NCI-H2196 treated with DMSO at 0.1 percent for 48 hours (cell line): ENCODE results near the gene PLCXD3.
"Not testable (repeated sequence)": the region's sequence is repeated elsewhere in the genome, so short reads cannot be mapped to it uniquely, and the experiment has no call there.

Experiments
- DNase-seq: peaks from one replicate; lab custom pipeline; 2025; ENCODE audit not compliant: unreplicated experiment; lab: John Stamatoyannopoulos, UW

The PLCXD3 gene

GRCh38 chr5:41493490-41494126 lies 16.8 kb downstream of the PLCXD3 start:
- DNase-seq = not testable (repeated sequence)

GRCh38 chr5:41485533-41485932 lies 24.9 kb downstream of the PLCXD3 start:
- no peak for DNase-seq

DNA sequence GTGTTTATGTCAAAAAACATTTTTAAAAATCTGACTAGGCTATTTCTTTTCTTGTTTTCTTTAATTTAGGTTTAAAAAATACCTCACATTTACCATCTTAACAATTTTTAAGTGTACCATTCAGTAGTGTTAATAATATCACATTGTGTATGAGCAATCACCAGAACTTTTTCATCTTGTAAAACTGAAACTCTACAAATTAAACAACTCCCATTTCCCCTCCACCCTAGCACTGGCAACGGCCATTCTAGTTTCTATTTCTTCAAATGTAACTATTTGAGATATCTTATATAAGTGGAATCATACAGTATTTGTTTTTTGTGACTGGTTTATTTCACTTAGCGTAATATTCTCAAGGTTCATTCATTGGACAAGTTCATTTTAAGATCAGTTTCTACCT lies 27.7 kb downstream of the PLCXD3 start:
- DNase-seq = no peak

- no peak for DNase-seq
Measured at GRCh38 chr5:41482173-41482572, 28.2 kb downstream of the PLCXD3 start.

- not testable (repeated sequence) for DNase-seq
Measured at GRCh38 chr5:41471571-41472208, 38.7 kb downstream of the PLCXD3 start.

DNA sequence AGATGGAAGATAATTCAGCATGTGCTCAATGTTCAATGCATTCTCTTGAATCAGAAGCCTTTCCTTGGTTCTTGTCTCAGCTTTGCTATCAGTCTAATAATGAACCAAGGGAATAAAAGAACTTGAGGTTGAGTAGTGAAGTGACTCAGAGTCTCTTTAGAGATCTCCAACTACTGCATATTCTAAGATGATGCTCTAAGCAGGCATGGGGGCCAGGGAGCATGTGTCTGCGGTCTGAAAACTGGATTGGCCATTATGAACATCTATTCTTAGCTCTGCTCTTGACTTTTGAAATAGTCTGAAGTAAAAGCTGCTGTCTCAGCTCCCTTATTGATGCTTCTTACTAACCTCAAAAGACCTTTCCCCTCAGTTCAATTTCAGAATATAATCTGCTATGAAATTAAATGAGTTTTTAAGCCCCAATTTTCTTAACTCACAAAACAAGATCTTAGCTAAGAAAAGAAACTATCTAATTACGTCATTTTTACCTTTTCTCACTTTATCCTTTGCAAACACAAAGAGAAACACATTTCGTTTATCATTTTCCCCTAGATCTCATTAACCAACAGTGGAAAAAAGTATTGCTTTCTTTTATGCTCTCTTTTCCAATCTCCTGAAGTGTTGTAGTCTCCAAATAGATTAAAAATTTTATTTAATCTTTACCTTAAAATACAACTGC lies 44.8 kb downstream of the PLCXD3 start:
- DNase-seq = no peak

DNA sequence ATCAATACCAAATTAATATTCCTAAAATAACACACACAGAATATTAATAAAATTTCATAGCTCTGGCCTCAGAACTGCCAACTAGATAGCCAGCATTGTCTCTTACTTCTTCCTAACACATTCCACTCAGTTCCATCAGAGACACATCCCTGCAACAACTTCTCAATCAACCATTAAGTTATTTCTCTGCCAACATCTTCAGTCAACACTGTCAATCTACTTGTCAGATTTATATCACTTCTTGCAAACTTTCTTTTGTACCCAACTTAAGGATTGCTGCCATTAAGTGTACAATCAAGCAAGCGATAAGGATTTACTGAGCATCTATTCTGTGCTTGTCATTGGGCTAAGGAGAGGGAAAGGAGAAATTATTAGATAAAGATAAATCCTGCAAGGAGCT lies 50.8 kb downstream of the PLCXD3 start:
- no peak for DNase-seq

GRCh38 chr5:41457094-41457493 lies 53.3 kb downstream of the PLCXD3 start:
- DNase-seq = no peak

- no peak for DNase-seq
Measured at GRCh38 chr5:41452506-41452905, 57.9 kb downstream of the PLCXD3 start.

- DNase-seq = no peak
Measured at GRCh38 chr5:41447650-41448510, 62.5 kb downstream of the PLCXD3 start.

GRCh38 chr5:41445937-41446563 lies 64.4 kb downstream of the PLCXD3 start:
- no peak for DNase-seq

DNA sequence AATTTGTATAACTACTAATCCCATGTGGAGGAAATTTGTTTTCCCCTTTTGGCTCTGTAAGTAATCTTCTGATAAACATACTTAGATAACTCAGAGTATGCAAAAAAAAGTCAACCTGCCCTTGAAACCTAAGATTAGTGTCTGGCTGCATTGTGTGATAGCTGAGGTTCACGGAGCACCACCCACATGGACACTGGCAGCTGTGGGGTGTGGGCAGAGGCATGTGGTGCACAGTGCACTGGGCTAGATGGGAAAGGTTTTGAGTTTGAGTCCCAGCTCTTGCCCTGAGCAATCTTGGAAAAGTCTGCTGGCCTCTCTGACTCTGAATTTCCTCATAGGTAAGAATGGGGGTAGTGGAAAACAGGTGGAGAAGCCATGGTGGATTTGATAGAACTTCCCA lies 75.1 kb downstream of the PLCXD3 start:
- DNase-seq = no peak

GRCh38 chr5:41433552-41434181 lies 76.7 kb downstream of the PLCXD3 start:
- DNase-seq = no peak

DNA sequence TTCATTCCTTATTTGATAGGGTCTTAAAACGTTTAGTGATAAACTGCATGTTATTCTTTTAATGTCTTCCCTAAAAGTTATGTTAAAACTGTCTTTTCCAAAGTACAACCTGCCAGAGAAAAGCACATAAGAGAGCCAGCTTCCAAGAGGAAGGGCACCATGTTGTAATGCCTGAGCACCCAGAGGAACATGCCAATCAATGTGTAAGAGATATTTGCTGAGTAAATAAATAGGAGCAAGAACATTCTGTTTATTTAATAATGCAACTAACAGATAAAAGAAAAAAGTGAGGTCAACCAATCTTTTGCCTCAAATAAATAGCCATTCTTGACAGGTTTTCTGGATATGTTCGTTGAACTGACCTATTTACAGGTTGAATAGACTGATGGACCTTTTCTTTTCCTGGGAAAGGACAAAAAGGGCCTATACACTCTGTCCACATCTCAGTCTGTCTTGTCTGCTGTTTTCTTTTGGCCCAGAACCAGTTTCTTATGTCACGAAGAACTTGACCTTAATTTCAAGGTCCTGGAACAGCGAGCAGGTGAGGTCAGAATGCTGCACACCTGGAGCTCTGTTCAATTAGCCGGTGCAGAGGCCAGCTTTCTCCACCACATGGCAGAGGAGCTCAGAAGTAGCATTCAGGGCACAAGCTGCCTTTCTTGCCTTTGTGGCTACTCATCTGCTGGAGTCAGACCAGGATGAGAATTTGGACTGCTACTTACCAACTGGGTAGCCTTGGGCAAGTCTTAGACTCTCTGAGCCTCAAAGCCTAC lies 77.7 kb downstream of the PLCXD3 start:
- no peak for DNase-seq

GRCh38 chr5:41427505-41427904 lies 82.9 kb downstream of the PLCXD3 start:
- no peak for DNase-seq

DNA sequence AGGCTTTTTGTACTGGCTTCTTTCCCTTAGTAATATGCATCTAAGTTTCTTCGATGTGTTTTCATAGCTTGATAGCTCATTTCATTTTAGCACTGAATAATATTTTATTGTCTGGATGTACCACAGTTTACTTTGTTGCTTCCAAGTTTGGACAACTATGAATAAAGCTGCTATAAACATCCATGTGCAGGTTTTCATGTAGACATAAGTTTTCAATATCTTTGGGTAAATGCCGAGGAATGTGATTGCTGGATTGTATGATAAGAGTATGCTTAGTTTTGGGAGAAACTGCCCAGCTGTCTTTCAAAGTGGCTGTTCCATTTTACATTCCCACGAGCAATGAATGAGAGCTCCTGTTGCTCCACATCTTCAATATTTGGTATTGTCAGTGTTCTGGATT lies 84.7 kb downstream of the PLCXD3 start:
- no peak for DNase-seq

- DNase-seq = no peak
Measured at GRCh38 chr5:41420492-41421067, 89.8 kb downstream of the PLCXD3 start.

DNA sequence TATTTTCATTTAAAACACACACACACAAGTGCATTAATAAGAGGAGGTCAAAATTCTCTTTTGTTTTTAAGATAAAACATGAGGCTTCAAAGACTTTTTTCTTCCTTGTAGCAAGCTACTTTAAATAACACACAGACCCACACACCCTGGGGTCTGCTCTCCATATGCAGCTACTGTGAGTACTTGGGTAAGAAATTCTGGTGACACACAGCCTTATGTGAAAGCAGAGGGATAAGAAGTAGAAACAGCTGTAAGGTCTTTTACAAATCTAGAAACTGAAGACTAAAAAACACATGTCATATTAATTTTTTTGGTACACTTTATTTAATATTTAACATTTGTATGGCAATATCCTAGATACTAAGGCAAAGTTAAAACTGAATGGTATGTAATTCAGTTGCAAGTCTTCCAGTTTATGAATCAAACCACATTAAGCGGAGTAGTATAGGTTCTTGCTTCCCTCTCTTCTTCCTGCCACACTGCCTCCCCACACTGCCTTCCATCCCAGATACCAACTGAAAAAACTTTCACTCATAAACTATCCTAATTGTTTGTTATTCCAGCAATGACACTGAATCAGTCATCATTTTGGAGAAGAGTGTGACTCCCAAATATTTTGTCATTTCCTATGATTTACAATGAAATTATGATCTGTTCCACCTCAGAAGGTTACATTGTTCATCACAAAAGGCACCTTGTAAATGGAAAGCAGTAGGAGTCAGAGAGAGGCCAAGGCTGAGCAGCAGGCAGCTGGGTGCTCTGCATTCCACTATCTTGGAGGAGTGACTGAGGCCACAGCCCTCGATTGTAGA lies 92.0 kb downstream of the PLCXD3 start:
- DNase-seq = no peak

GRCh38 chr5:41416336-41416735 lies 94.1 kb downstream of the PLCXD3 start:
- no peak for DNase-seq
